GM12878 (cell line): ENCODE results near the gene TDRD9.

Experiments used
- DPF2 ChIP-seq: fragments of 450-650 bp; IDR thresholded peaks from 2 replicates; pipeline ENCODE4 v1.6.1; 2017; ENCODE audit warnings: mild to moderate bottlenecking
- MYC ChIP-seq: IDR thresholded peaks from 2 replicates; pipeline ENCODE4 v1.6.1; 2011; ENCODE audit warnings: mild to moderate bottlenecking, low read length, moderate library complexity, inconsistent platforms; ENCODE audit not compliant: insufficient read depth, insufficient replicate concordance, insufficient read length, severe bottlenecking
- NBN ChIP-seq: fragments of 450-650 bp; IDR thresholded peaks from 2 replicates; pipeline ENCODE4 v1.6.1; 2016
- PAX8 ChIP-seq: fragments of 450-650 bp; IDR thresholded peaks from 2 replicates; pipeline ENCODE4 v1.6.1; 2017; ENCODE audit warnings: mild to moderate bottlenecking, moderate library complexity
- POLR2A ChIP-seq: IDR thresholded peaks from 2 replicates; pipeline ENCODE4 v1.6.1; 2011; ENCODE audit warnings: low read depth, mild to moderate bottlenecking, low read length
- RBBP5 ChIP-seq: fragments of 200-600 bp; sonication (generic); conservative IDR thresholded peaks from 2 replicates; pipeline ENCODE4 v1.6.1; 2016
- SUPT20H ChIP-seq: IDR thresholded peaks from 2 replicates; pipeline ENCODE4 v1.6.1; 2011; ENCODE audit warnings: low read depth, mild to moderate bottlenecking, low read length, moderate library complexity, borderline replicate concordance; ENCODE audit not compliant: control insufficient read depth
- TF ChIP-seq, protein P1 (sequence below), 3 experiments: IDR thresholded peaks in 2 of 3; conservative IDR thresholded peaks in 1 of 3; 2 replicates each; pipeline ENCODE4 v1.5.1; 2011; ENCODE audit warnings: low read depth in 3 of 3, low read length in 3 of 3, mild to moderate bottlenecking in 3 of 3, control low read depth in 2 of 3, moderate library complexity in 2 of 3, inconsistent platforms in 1 of 3, mixed read lengths in 1 of 3; ENCODE audit not compliant: control insufficient read depth in 2 of 3, insufficient read depth in 1 of 3; ENCODE audit errors: extremely low read depth in 1 of 3
- TF ChIP-seq, protein P2 (sequence below): fragments of 450-650 bp; IDR thresholded peaks from 2 replicates; pipeline ENCODE4 v1.6.1; 2018; ENCODE audit warnings: mild to moderate bottlenecking, low read depth, moderate library complexity; ENCODE audit not compliant: partially characterized antibody

DNA sequence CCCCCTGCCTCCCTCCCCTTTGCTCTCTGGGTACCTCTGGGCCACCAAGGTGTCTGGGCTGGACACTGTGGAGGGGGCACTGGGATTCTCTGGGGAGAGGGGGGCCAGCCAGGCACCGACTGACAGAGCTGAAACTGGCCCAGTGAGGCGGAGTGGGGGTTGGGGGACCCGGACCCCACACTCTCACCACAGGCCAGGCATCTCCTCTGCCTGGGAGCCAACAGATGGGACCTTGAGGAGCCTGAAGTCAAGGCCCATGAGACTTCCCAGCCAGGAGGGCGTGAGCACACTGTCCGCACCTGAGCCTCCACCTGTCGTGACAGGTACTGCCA, 41.1 kb upstream of the TDRD9 start:
- TF ChIP-seq, protein P1, sequence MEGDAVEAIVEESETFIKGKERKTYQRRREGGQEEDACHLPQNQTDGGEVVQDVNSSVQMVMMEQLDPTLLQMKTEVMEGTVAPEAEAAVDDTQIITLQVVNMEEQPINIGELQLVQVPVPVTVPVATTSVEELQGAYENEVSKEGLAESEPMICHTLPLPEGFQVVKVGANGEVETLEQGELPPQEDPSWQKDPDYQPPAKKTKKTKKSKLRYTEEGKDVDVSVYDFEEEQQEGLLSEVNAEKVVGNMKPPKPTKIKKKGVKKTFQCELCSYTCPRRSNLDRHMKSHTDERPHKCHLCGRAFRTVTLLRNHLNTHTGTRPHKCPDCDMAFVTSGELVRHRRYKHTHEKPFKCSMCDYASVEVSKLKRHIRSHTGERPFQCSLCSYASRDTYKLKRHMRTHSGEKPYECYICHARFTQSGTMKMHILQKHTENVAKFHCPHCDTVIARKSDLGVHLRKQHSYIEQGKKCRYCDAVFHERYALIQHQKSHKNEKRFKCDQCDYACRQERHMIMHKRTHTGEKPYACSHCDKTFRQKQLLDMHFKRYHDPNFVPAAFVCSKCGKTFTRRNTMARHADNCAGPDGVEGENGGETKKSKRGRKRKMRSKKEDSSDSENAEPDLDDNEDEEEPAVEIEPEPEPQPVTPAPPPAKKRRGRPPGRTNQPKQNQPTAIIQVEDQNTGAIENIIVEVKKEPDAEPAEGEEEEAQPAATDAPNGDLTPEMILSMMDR (IDR thresholded peaks at IDR 0.05 in 2 of 3, conservative IDR thresholded peaks at IDR 0.05 in 1 of 3; ENCODE audit: control insufficient read depth in 2 of 3, extremely low read depth in 1 of 3, insufficient read depth in 1 of 3, low read depth in 3 of 3, low read length in 3 of 3): no peak
- no peak for TF ChIP-seq POLR2A
- TF ChIP-seq DPF2: no peak
- TF ChIP-seq PAX8: no peak
- TF ChIP-seq MYC: no peak
- TF ChIP-seq RBBP5: no peak
- TF ChIP-seq, protein P2, sequence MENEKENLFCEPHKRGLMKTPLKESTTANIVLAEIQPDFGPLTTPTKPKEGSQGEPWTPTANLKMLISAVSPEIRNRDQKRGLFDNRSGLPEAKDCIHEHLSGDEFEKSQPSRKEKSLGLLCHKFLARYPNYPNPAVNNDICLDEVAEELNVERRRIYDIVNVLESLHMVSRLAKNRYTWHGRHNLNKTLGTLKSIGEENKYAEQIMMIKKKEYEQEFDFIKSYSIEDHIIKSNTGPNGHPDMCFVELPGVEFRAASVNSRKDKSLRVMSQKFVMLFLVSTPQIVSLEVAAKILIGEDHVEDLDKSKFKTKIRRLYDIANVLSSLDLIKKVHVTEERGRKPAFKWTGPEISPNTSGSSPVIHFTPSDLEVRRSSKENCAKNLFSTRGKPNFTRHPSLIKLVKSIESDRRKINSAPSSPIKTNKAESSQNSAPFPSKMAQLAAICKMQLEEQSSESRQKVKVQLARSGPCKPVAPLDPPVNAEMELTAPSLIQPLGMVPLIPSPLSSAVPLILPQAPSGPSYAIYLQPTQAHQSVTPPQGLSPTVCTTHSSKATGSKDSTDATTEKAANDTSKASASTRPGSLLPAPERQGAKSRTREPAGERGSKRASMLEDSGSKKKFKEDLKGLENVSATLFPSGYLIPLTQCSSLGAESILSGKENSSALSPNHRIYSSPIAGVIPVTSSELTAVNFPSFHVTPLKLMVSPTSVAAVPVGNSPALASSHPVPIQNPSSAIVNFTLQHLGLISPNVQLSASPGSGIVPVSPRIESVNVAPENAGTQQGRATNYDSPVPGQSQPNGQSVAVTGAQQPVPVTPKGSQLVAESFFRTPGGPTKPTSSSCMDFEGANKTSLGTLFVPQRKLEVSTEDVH: no peak
- no peak for TF ChIP-seq NBN
- TF ChIP-seq SUPT20H: no peak
